Endodermal cell (in vitro differentiated cells): ENCODE measurements around the gene SOCS6. TPM values are rescaled to one million over a fixed set of nuclear protein-coding genes. Genes with fewer than 3 reads are reported as not detected.

Experiments
- DNase-seq: peaks from one replicate; pipeline ENCODE4 v3.0.0-alpha.2; 2017
- H3K27ac ChIP-seq: 2 replicates; pipeline ENCODE4 v1.5.1; 2013; ENCODE audit warnings: mild to moderate bottlenecking, low read depth, low read length, moderate library complexity
- H3K27me3 ChIP-seq: 2 replicates; pipeline ENCODE4 v1.6.1; 2013; ENCODE audit warnings: mild to moderate bottlenecking, low read length, moderate library complexity; ENCODE audit not compliant: insufficient read depth, control insufficient read depth, poor library complexity, severe bottlenecking
- H3K36me3 ChIP-seq: 2 replicates; pipeline ENCODE4 v1.7.0; 2013; ENCODE audit warnings: mild to moderate bottlenecking, low read length, moderate library complexity; ENCODE audit not compliant: control insufficient read depth, insufficient read depth
- H3K4me1 ChIP-seq: one replicate; pipeline ENCODE4 v1.7.0; 2013; ENCODE audit warnings: low read length; ENCODE audit not compliant: control insufficient read depth, insufficient read depth
- H3K4me3 ChIP-seq: 2 replicates; pipeline ENCODE4 v1.5.1; 2013; ENCODE audit warnings: mild to moderate bottlenecking, low read length, moderate library complexity
- H3K9ac ChIP-seq: 2 replicates; pipeline ENCODE4 v1.6.1; 2013; ENCODE audit warnings: mild to moderate bottlenecking, low read length, moderate library complexity; ENCODE audit not compliant: poor library complexity, severe bottlenecking; ENCODE audit errors: extremely low read depth
- H3K9me3 ChIP-seq: 2 replicates; pipeline ENCODE4 v1.6.1; 2013; ENCODE audit warnings: mild to moderate bottlenecking, low read length, moderate library complexity; ENCODE audit not compliant: control insufficient read depth
- H3K27ac Mint-ChIP-seq: 2 replicates; pipeline ENCODE4 v1.8.0; 2020; ENCODE audit warnings: mixed read lengths
- H3K27me3 Mint-ChIP-seq: 2 replicates; pipeline ENCODE4 v1.8.0; 2021; ENCODE audit warnings: mild to moderate bottlenecking, mixed read lengths; ENCODE audit not compliant: insufficient read depth
- H3K36me3 Mint-ChIP-seq: 2 replicates; pipeline ENCODE4 v1.8.0; 2020; ENCODE audit warnings: low read depth, mixed read lengths
- H3K4me1 Mint-ChIP-seq: 2 replicates; pipeline ENCODE4 v1.8.0; 2020; ENCODE audit warnings: mixed read lengths
- H3K4me3 Mint-ChIP-seq: 2 replicates; pipeline ENCODE4 v1.8.0; 2020; ENCODE audit warnings: mild to moderate bottlenecking, moderate library complexity, mixed read lengths
- H3K9me3 Mint-ChIP-seq: 2 replicates; pipeline ENCODE4 v1.8.0; 2020; ENCODE audit warnings: mild to moderate bottlenecking, mixed read lengths
- CTCF ChIP-seq: fragments of 200-600 bp; sonication (generic); conservative IDR thresholded peaks from 2 replicates; pipeline ENCODE4 v1.5.0; 2021; ENCODE audit warnings: antibody characterized with exemption, mild to moderate bottlenecking
- WGBS, 2 experiments: methylation state at CpG; one replicate each; pipeline versions ENCODE4 v1.1.5 to v1.1.7; 2013; ENCODE audit warnings: missing lambda C conversion rate in 2 of 2, mixed read lengths in 1 of 2; ENCODE audit not compliant: insufficient coverage in 1 of 2, insufficient read length in 1 of 2; 5-methylcytosine and 5-hydroxymethylcytosine counted together
- total RNA-seq, 2 donors: library from RNA; stranded (reverse); fragmentation: NEBNext Ultra II Directional in 1 of 2; extraction: Animal tissue kit (Norgen Biotek cat#: 25700) in 1 of 2; gene quantifications; 2 replicates in 1 of 2; 3 replicates in 1 of 2; pipeline ENCODE4 v1.2.1, GENCODE V29; 2021

Gene SOCS6
- total RNA-seq, 2 donors from 2014 or later = 28.2 to 30.0 TPM

GRCh38 chr18:70311726-70312125 lies 22.9 kb downstream of the SOCS6 start:
- H3K27ac ChIP-seq = no peak overlapping the region
- H3K27ac Mint-ChIP-seq = no peak overlapping the region
- no peaks in the 10 kb centered on the region for H3K4me1 ChIP-seq
- H3K9me3 Mint-ChIP-seq = peaks cover 17% of the 10 kb centered on the region
- no peaks in the 10 kb centered on the region for H3K27me3 Mint-ChIP-seq
- peaks cover 19% of the 10 kb centered on the region for H3K9me3 ChIP-seq
- no peak overlapping the region for H3K4me3 Mint-ChIP-seq
- 91% methylated on average over 1 of the region's 2 CpGs; no CpG with 5 or more reads in 1 of the 2 experiments for WGBS, 2 experiments
- peaks cover 10% of the 10 kb centered on the region for H3K36me3 Mint-ChIP-seq
- no peak for DNase-seq
- H3K36me3 ChIP-seq = peaks cover 8% of the 10 kb centered on the region
- H3K9ac ChIP-seq = no peak overlapping the region
- no peaks in the 10 kb centered on the region for H3K27me3 ChIP-seq
- no peaks in the 10 kb centered on the region for H3K4me1 Mint-ChIP-seq
- no peak for TF ChIP-seq CTCF
- H3K4me3 ChIP-seq = no peak overlapping the region

- 96 to 97% methylated on average over 3 of the region's 3 CpGs for WGBS, 2 experiments
- Histone ChIP-seq H3K36me3 (peaks cover 7% of the 10 kb centered on the region), H3K4me1 (no peaks in the 10 kb centered on the region), H3K4me3 (no peak overlapping the region), H3K9ac (no peak overlapping the region), H3K27me3 (no peaks in the 10 kb centered on the region), H3K27ac (no peak overlapping the region), H3K9me3 (peaks cover 5% of the 10 kb centered on the region)
- Mint-ChIP-seq H3K4me3 (no peak overlapping the region), H3K9me3 (peaks cover 2% of the 10 kb centered on the region), H3K36me3 (peaks cover 12% of the 10 kb centered on the region), H3K27me3 (no peaks in the 10 kb centered on the region), H3K4me1 (no peaks in the 10 kb centered on the region), H3K27ac (no peak overlapping the region)
- DNase-seq = no peak
- TF ChIP-seq CTCF = no peak
These were observed 24.8 kb downstream of the SOCS6 start for GRCh38 chr18:70313640-70314039.

- no peak overlapping the region for H3K27ac ChIP-seq
- H3K4me1 ChIP-seq = no peaks in the 10 kb centered on the region
- H3K9me3 ChIP-seq = no peaks in the 10 kb centered on the region
- Mint-ChIP-seq H3K4me3 (no peak overlapping the region), H3K4me1 (no peaks in the 10 kb centered on the region), H3K27me3 (no peaks in the 10 kb centered on the region), H3K27ac (no peak overlapping the region), H3K36me3 (peaks cover 10% of the 10 kb centered on the region), H3K9me3 (no peaks in the 10 kb centered on the region)
- H3K36me3 ChIP-seq = peaks cover 11% of the 10 kb centered on the region
- H3K4me3 ChIP-seq = no peak overlapping the region
- no peaks in the 10 kb centered on the region for H3K27me3 ChIP-seq
- WGBS, 2 experiments = 97 to 100% methylated on average over 1 to 5 of the region's 6 CpGs
- DNase-seq = no peak
- no peak for TF ChIP-seq CTCF
- H3K9ac ChIP-seq = no peak overlapping the region
These were observed 25.4 kb downstream of the SOCS6 start for GRCh38 chr18:70314151-70314782.
